ENCODE measurements around the gene AMZ2.

AMZ2 gene

GRCh38 chr17:68291836-68292688 is 44.2 kb downstream of the AMZ2 start:
- DNase-seq, result peak; percentile 76

DNA sequence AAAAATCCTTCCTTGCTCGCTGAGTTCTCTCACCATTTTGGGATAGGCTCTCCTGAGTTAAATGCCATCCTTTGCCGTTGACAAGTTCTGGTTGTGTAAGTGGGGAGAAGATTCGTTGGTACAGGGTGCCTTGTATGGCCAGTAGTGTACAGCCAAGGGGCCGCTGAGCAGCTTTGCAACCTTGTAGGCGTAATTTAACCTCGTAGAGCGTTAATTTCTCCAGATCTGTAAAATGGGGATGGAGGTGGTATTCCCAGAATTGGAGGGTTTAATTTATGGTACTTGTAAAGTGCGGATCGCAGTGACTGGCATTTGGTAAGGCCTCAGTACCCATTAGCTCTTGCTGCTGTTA is 44.8 kb downstream of the AMZ2 start:
- no peak for DNase-seq

DNA sequence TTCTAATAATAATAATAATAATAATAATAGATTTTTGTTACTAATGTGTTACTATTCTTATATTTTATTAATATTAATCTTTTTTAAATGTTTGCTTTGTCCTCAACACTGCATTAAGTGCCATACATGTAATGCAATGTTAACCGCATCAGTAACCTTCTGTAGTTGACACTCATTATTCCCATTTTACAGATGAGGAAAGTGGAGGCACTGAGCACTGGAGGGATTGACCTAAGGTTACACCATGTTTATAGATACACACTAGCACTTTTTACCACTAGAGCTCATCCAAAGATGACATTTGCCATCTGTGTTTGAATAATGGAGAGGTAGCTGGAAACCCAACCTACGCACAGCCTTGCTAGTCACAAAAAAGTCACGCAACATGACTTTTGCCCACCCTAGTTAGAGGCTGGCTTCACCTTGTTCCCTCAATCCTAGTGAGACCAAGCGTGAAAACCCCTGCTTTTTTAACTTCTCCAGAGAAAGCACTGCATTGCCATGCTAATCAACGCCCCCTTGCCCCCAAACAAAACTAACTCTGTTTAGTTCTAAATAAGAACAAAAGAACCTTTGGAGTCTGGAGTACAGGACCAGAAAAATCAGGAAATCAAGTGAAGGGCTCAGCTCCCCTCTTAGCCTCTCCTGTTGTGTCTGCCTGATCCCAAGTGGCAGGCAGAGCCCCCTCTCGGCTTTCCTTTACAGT is 45.8 kb downstream of the AMZ2 start:
- DNase-seq, result no peak

DNA sequence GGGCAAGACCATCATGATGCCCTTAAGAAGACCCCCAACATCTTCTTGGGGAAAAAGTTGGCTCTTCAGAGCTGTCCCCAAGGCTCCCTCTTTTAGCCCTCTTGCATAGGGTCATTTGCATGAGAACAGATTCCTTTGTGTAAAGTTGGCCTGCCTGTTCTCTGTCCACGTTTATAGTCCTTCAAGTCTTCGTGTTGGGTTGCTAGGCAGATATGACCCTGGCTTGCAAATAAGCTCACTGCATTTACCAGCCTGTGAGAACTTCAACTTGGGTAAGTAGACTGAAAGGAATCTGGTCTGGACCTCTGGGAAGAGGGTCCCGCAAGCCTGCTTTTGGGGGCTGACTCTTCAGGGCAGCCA is 46.3 kb downstream of the AMZ2 start:
- DNase-seq, result no peak

DNA sequence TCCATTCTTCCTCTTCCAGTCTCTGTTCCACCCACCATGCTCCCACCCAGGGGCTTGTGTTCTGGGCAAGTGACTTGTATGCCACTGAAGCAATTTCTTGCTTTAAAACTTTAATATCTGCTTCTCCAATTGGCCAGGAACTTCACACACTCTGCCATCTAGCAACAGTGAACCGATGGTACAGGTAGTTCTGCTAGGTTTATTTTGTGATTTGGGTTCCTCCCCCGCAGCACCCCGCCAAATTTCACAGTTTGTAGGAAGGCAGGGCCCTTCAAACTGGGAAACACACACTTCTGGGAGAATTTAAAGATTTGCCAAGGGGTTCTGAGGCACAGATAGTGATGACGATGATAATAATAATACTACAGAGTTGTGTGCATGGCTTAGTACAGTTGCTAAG is 46.8 kb downstream of the AMZ2 start:
- no peak for DNase-seq

DNA sequence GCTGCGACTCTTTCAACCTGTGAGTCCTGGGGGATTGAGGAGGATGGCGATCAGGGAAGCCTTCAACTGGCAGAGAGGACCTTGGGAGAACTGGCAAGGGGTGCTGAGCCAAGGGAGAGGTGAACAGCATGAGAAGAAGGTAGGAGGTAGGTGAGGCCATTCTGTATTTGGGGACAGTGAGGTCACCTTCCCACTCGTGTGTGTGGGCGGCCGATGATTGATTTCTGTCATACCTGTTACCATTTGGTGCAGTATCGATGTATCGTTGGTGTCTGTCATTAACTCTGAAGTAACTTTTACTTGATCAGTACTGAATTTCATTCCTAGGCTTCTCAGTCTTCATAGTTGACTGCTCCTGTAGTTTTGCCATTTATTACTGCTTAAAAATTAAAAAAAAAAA is 47.2 kb downstream of the AMZ2 start:
- no peak for DNase-seq

DNA sequence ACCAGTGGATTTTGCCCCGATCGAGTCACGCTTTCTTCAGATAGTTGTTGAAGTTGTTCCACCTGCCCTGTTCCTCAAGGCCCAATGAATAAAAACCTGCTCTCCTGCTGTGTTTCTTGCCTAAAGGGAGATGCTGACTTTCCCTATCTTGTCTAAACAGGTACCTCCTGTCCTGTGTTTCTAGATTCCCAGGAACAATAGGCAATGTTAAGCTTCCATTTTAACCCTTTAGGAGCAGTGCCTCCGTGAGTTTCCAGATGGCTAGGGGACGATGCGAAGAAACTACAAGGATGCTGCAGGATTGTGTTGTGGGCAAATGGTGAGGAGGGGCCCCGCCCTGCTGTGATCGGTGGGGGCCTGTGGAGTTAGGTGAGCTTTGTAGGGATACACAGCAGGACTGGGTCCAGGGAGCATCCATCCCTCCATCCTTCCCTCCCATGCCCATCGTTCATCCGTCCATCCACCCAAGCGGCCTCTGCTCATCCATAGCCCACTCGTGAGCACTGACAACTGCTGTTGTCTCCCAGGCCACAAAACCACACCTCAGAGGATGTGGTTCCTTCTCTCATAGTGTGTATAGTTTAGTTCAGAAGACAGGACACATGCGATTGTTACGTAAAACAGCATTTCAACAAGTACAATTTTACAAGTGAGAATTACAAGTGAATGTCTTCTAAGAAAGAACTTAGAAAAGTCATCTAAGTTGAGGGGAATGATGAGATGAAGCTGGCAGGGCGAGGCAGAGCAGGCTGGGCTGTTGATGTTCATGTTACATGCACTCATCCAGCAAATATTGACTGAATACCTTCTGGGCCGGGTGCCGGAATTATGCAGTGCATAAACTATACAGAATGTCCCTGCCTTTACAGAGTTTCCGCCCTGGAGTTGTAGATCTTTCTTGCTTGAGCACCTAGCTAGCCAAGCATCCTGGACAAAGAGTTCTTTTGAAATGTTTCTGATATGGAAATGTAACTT is 48.7 kb downstream of the AMZ2 start:
- DNase-seq, result no peak

DNA sequence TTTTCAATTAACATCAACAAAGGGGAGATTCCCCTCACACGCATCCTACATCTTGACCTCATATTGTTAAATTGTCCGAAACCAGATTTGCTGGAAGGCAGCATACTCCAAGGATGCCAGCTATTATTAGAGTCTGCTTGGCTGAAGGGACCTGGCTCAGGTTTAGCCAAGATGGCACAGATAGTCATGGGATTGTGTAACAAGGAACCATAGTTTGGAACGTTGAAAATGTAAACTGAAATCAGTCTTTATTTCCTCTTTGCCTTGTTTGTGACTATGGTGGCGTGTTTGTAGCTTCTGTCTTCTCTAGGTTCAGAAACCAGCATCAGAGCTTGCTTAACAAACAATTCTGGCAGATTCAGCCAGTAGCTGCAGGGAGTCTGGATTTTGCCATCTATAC is 49.4 kb downstream of the AMZ2 start:
- DNase-seq, result no peak

- no peak for DNase-seq
Observed at GRCh38 chr17:68298601-68299000, 50.8 kb downstream of the AMZ2 start.

DNA sequence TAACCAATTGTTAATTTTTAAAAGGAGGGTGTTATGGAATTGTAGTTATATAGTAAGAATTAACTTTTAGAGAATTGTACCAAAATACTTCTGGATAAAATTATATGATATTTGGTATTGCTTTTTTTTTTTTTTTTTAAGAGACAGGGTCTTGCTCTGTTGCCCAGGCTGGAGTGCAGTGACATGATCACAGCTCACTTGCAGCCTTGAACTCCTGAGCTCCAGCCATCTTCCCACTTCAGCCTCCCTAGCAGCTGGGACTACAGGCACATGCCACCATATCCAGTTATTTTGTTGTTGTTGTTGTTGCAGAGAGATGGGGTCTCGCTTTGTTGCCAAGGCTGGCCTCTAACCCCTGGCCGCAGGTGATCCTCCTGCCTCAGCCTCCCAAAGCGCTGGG is 52.0 kb downstream of the AMZ2 start:
- no peak for DNase-seq

DNA sequence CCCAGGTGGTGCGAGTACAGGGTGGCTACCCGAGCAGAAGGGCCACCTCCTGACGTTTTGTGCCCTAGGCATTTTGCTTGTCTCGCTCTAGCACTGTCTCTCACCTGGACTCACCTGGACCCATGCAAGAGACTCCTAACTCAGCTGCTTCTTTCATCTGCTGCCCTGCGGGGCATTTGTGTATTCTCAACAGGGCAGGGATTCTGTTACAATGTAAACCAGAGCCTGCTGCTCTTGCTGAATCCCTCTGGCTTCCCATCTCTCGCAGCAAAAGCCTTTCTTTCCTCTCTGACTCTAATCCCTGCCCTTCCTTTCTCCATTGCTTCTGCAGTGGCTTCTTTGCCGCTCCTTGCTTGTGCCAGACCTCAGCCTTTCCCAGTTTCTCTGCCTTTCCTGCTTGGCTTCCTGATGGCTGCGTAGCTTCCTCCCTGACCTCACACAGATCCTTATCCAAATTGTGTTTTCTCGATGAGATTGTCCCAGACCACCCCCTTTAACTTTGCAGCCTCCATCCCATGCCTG is 53.7 kb downstream of the AMZ2 start:
- DNase-seq, result no peak

DNA sequence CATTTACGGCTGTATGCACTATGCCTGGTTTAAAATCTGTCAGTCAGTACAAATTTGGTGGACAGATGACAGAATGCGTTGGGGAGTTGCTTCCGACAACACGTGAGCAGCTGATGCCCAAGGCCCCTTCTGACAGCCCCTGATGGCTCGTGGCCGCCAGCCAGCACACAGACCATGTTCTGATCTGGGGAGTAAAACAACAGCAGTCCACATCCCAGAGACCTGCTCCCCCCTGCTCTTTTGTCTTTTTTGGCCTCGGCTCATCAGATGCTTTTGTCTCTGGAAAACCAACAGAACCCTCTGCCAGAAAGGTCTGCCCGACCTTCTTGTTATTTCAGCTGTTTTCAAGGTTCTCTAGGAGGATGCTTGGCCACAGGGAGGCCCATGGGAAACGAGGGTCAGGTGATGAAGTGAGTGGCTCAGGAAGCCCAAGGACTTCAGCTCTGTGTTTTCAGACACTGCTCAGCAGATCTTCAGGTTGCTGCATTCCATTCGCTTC is 54.3 kb downstream of the AMZ2 start:
- no peak for DNase-seq

- DNase-seq, result no peak
Observed at GRCh38 chr17:68302666-68303065, 54.8 kb downstream of the AMZ2 start.

DNA sequence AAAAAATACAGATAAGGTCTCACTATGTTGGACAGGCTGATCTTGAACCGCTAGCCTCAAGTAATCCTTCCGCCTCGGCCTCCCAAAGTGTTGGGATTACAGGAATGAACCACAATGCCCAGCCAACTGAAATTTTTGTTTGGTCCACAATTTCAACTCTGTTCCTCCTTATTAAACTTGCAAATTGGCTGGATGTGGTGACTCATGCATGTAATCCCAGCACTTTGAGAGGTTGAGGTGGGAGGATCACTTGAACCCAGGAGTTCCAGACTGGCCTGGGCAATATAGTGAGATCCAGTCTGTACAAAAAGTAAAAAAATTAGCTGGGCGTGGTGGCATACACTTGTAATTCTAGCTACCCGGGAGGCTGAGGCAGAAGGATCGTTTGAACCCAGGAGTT is 56.9 kb downstream of the AMZ2 start:
- no peak for DNase-seq

DNA sequence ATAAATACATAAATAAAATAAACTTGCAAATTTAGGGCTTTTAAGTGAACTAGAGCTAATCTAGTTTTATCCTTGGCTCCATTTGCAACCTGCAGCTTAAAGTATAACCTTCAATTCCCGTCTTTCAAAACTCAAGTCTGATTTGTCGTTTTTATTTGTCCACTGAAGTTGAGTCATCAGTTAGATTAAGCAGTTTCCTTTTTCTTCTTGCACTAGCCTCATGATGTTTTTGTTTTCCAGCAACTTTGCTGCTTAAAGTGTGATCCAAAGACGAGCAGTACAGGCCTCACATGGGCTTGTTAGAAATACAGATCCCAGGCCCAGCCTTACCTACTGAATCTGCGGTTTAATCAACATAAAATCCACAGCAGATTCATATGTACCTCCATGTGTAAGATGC is 57.3 kb downstream of the AMZ2 start:
- DNase-seq, result peak; percentile 35

All from HCEC 1CT (cell line).